C4-2B (cell line): Measurements from ENCODE around the gene IFT20.

Experiments used
- ZFX ChIP-seq: fragments of 450-650 bp; IDR thresholded peaks from 2 replicates; pipeline ENCODE4 v1.6.1; 2017
- TF ChIP-seq, protein P1 (sequence below): fragments of 450-650 bp; conservative IDR thresholded peaks from 2 replicates; pipeline ENCODE4 v1.5.1; 2017; ENCODE audit warnings: mild to moderate bottlenecking

DNA sequence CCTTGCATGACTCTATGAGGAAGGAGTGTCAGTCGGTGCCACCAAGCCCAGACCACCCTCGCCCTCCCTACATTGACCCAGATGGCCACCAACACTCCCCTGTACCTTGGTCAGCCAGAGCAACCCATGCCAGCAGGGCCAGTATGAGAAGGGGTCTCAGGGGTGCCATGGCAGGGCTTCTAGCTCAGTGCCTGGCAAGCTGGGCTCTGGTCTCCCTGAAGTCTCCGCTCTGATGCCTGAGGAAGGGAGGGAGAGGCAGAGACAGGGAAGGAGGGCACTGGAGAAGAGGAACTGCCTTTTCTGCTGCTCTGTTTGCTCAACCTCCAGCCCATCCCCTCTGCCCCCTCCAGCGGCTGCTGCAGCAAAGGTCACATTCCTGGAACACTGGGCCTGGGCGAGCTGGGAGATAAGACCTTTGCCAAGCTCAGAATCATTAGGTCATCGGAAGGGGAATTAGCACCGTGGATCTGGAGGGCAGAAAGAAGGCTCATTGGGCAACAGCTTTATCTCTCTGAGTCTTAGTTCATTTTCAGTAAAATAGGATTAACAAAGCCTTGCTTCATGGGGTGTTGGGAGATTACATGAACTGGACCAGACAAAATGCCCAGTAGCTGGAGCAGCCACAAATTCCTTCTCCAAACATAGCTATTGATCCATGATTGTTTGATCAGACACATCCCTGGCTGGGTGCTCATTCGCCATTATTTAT is 34.9 kb upstream of the IFT20 start, which contains the start of gene VTN:
- TF ChIP-seq, protein P1, sequence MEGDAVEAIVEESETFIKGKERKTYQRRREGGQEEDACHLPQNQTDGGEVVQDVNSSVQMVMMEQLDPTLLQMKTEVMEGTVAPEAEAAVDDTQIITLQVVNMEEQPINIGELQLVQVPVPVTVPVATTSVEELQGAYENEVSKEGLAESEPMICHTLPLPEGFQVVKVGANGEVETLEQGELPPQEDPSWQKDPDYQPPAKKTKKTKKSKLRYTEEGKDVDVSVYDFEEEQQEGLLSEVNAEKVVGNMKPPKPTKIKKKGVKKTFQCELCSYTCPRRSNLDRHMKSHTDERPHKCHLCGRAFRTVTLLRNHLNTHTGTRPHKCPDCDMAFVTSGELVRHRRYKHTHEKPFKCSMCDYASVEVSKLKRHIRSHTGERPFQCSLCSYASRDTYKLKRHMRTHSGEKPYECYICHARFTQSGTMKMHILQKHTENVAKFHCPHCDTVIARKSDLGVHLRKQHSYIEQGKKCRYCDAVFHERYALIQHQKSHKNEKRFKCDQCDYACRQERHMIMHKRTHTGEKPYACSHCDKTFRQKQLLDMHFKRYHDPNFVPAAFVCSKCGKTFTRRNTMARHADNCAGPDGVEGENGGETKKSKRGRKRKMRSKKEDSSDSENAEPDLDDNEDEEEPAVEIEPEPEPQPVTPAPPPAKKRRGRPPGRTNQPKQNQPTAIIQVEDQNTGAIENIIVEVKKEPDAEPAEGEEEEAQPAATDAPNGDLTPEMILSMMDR = no peak
- no peak for TF ChIP-seq ZFX
